OCI-LY7 (cell line): ENCODE measurements around the gene EPHA5.

ENCODE experiments used
- CTCF ChIP-seq: fragments of 200-600 bp; sonication (generic); conservative IDR thresholded peaks from 2 replicates; pipeline ENCODE4 v1.5.1; 2014; ENCODE audit warnings: mild to moderate bottlenecking, antibody characterized with exemption, low read length, moderate library complexity, mixed read lengths
- EZH2phosphoT487 ChIP-seq: fragments of 200-600 bp; sonication (generic); IDR thresholded peaks from 2 replicates; pipeline ENCODE4 v1.6.1; 2018; ENCODE audit warnings: low read depth, borderline replicate concordance, mild to moderate bottlenecking, mixed run types, antibody characterized with exemption, low read length, moderate library complexity, mixed read lengths

- TF ChIP-seq CTCF, result no peak
- no peak for TF ChIP-seq EZH2phosphoT487
Observed at GRCh38 chr4:65589921-65590320, 80.4 kb downstream of the EPHA5 start.
